KG1 (cell line): ENCODE measurements around the gene ULK4.
"Not testable (repeated sequence)": the region's sequence is repeated elsewhere in the genome, so short reads cannot be mapped to it uniquely, and the experiment has no call there.

ENCODE experiments used
- DNase-seq: peaks from one replicate; lab custom pipeline; 2025; lab: John Stamatoyannopoulos, UW

The ULK4 gene

DNA sequence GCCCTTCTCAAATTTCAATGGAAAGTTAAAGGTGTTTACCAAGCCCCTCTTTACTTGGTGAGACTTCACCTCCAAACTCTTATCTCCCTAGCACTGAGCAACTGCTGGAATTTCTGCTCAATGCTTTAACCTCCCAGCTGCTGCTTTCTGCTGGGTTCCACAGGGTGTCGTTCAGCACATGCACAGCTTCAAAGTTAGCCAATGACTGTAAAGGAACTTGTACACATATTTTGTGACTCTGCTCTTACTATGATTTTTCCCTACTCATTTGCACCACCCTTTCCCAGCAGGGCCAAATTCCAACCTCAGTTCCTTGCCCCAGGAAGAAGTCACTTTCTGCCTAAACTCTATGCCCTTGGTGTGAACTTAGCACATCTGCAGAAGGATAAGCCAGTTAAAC lies 89.7 kb downstream of the ULK4 start:
- no peak for DNase-seq

DNA sequence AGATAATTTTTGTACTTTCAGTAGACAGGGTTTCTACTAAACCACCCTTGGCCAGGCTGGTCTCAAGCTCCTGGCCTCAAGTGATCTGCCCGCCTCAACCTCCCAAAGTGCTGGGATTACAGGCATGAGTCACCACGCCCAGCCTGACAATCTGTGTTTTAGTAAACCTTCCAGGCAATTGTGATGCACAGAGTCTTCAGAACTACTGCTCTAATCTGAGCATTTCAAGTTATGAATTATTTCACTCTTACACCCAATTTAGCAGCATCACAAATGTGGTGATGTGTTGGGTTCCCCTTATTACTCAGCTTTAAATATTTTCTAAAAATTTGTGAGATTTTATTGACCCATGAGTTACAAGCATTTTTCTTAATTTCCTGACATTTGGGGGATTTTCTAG lies 94.4 kb downstream of the ULK4 start:
- no peak for DNase-seq

- DNase-seq, result no peak
These were observed 95.6 kb downstream of the ULK4 start for GRCh38 chr3:41866298-41866697.

DNA sequence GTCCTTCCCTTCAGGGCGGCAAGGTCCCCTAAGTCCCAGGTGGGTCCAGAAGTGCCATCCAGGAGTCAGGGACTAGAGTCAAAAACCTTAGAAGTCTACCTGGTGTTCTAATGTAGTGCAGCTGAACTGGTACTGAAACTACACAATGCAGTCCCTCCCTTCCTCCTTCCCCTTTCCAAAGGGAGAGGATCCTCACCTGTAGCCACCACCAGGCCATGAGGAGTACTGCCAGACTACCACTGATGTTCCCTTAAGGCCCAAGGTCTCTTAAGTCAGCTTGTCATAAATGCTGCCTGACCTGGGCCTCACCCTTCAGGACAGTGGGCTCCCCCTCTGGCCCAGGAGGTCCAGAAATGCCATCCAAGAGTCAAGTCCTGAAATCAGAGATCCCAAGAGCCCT lies 98.9 kb downstream of the ULK4 start:
- no peak for DNase-seq

GRCh38 chr3:41860489-41860888 lies 101.4 kb downstream of the ULK4 start:
- DNase-seq, result not testable (repeated sequence)

DNA sequence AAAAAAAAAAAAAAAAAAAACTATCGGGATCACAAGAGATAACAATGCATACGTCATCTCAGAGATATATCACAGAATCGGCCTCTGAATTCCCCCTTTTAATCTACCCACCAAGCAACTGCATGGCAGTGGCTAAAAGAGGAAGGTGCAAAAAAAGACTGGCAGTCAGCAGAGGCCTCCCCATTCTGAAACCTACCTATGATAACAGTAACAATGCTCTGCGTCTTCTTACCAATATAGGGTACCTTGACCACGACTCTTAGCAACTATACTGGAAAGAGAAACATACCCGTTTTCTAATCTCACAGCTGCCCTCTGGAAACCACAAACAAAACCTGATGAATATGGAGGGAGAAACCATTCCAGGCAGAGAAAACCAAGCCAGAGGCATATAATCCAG lies 106.9 kb downstream of the ULK4 start:
- no peak for DNase-seq

GRCh38 chr3:41853540-41854196 lies 108.2 kb downstream of the ULK4 start:
- DNase-seq, result no peak

- no peak for DNase-seq
These were observed 112.9 kb downstream of the ULK4 start for GRCh38 chr3:41848753-41849574.

DNA sequence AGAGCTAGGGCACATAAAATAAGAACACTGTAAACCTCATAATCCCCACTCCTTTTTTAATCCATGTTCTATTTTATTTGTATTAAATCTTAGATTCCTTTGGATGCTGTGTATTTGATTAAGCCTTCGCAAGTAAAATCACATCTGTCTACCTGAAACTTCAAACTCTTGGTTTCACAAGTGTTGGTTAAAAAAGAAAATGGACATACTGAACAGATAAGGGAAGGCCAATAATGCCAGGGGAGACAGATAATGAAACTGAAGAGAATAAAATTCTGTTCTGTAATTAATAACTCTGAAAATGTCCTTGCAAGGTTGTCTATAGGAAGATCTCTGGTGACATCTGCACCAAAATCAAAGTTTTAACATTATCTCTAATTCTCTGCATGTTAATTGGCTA lies 114.2 kb downstream of the ULK4 start:
- no peak for DNase-seq

DNA sequence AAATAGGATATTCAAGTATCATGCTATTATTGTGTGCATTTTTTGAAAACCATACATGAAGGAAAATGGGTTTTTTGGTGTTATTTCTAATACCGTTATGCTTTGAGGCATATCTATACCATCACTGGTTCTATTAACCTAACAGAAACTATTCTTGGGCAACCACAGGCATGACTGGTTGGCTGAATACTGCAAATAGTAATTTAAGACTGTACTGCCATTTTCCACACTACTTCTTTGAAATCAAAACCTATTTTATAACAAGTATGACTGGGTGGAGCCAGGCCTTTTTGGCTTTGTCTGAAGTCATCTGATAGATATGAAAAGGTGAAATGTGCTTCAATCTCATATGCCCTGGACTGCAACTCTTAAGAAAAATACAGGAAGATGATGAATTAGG lies 115.1 kb downstream of the ULK4 start:
- DNase-seq, result no peak

GRCh38 chr3:41845826-41846225 lies 116.1 kb downstream of the ULK4 start:
- no peak for DNase-seq

DNA sequence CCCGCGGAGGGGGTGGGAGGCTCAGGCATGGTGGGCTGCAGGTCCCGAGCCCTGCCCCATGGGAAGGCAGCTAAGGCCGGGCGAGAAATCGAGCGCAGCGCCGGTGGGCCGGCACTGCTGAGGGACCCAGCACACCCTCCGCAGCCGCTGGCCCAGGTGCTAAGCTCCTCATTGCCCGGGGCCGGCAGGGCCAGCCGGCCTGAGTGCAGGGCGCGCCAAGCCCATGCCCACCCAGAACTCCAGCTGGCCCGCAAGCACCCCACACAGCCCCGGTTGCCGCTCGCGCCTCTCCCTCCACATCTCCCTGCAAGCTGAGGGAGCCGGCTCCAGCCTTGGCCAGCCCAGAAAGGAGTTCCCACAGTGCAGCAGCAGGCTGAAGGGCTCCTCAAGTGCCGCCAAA lies 117.6 kb downstream of the ULK4 start:
- DNase-seq, result not testable (repeated sequence)

GRCh38 chr3:41840936-41841668 lies 120.8 kb downstream of the ULK4 start:
- DNase-seq, result not testable (repeated sequence)

- no peak for DNase-seq
These were observed 125.4 kb downstream of the ULK4 start for GRCh38 chr3:41836360-41837134.

DNA sequence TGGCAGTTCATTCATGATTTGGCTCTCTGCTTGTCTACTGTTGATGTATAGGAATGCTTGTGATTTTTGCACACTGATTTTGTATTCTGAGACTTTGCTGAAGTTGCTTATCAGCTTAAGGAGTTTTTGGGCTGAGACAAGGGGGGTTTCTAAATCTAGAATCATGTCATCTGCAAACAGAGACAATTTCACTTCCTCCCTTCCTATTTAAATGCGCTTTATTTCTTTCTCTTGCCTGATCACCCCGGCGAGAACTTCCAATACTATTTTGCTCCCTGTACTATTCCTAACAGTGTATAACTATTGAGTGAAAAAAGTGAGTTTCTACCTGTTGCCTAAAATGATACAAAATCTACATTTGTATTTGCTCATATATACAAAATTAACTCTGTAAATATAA lies 128.3 kb downstream of the ULK4 start:
- no peak for DNase-seq

DNA sequence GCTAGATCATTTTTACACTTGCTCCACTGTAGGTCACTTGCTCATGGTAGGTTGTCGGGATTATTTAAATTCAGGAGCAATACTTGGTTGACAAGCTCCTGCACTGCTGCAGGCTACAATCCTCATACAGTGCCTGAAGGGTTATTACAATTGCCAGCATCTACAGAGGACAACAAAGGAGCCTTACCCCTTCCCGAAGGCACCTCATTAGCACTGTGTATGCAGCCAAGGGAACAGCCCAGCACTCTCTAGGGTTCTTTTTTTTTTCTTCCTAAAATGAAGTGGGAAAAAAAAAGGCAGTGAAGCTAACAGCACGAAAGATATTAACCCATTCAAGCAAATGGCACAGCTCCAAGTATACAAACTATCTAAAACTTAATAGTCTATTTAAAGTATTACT lies 142.7 kb downstream of the ULK4 start:
- DNase-seq, result no peak

- no peak for DNase-seq
These were observed 153.3 kb downstream of the ULK4 start for GRCh38 chr3:41808618-41809017.

DNA sequence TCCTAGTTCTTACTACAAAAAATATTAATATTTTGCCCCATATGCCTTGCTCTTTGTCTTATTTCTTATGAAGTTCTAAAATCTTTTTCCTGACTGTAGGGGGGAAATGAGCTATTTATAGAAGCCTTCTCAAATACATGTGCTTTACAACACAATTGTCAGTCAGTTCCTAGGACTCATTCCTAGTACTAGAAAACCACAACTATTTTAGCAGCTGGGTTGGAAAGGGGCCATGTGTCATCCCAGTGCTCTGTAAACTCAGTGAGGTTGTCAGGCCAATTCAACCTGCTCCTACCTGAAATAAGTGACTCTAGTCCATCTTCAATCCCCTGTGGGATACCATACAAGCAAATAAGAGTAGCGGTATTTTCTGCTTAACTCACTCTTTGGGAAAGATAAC lies 153.8 kb downstream of the ULK4 start:
- no peak for DNase-seq

DNA sequence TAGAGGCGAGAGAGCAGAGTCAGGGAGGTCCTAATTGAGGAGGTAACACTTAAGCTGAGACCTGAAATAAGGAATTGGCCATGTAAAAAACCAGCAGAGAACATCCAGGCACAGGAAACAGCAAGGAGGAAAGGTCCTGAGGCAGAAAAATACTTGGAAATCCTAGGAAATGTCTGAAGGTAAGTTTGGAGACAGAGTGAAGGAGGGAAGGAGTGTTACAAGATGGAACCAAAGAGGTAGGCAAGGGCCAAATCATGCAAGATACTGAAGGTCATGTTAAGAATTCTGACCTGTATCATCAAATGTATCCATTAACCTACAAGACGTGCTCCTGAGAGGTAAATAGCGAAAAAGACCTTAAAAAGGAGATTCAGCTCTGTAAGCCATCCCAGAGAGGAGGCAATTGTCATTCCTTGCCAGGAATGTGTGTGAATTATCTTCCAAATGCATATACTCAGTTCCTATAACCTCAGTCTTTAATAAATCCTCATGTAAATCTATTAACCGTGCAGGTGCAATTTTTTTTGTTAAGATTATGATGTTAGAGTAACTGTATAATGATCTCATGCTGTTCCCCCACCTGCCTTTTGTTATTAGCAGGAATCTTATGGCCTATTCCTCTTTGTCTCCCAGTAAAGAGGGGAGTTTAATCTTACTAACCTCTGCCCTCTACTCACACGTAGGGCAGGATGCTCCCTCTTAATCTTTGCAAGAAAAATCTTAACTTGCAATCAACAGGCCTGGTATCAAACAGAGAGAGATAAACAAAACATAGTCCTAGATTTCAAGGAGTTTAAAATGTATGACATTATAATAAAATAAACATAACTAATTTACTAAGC lies 166.9 kb downstream of the ULK4 start:
- no peak for DNase-seq

GRCh38 chr3:41792806-41793205 lies 169.1 kb downstream of the ULK4 start:
- DNase-seq, result no peak

DNA sequence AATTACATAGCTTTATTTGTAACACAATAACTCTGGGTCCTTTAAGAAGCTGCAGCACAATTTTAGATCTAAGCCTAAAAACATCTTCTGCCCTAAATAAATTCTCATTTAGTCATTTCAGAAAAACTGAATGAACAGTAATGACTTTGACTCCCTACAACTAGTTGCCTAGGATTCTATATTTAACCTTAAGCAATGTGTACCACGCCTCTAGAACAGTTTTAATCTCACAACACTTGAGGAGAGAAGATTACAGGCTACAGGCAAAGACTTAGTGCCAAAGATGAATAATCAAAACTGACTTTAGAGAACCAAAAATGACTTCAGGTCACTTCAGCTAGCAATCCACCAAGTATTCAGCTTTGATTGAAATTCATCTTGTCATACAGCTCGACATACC lies 192.8 kb downstream of the ULK4 start:
- DNase-seq, result no peak
